Camera-type eye (tissue), 1 donor: ENCODE data around the gene SP6. TPM values are rescaled to one million over a fixed set of nuclear protein-coding genes. Genes with fewer than 3 reads are reported as not detected.

ENCODE experiments used
- total RNA-seq: library from RNA; depleted of rRNA; stranded (reverse); fragments of >200 nt; gene quantifications from one replicate; pipeline ENCODE4 v1.2.3, GENCODE V29; 2014

Gene SP6
- 0.38 TPM for total RNA-seq

DNA sequence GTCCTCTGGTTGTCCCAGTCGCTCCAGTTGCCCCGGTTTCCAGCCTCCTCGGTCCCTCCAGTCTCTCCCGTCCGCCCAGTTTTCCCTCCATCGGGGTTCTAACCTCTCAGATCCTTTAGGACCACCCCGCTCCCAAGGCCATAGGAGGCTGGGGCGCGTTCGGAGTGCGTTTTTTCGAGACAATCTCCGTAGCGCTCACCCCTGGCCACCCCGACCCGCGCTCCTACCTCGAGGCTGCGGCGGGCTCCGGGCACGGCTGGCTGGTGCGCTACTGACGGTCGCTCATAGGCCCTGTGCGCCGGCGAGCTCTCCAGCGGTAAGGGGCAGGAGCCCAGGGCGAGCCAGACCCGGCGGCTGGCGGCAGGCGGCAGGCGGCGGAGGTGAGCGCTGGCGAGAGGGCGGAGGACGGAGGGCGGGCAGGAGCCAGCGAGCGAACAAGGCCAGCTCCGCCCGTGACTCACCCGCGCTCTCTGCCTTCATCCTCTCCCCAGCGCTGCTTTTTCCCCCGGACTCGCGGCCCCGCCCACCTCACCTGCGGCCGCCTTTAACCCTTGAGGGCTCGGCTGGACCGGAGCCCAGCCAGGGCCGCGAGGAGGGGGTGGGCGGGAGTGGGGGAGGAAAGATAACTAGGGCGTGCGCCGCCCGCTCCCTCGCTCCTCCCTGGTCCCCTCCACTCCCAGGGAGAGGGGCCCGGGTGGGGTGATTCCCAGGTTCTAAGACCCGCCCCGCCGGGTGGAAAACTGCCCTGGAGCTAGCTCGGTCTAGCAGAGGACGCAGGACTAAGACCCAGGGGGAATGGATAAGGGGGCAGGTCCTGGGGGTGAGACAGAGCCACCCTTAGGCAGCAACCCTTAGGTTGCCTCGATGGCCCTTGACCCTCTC is at the start of gene SP6:
Gene SP6 (minus strand): TSS at position 472 of the 882 bp plus-strand sequence. CDS start 2,734 bp downstream, outside the sequence.

GRCh38 chr17:47895856-47896671 is 45.1 kb upstream of the SP6 start, which contains the start of gene SP2:
TSS of gene SP2 (plus strand) at chr17:47896236. CDS start at chr17:47896287, 51 bp downstream.

DNA sequence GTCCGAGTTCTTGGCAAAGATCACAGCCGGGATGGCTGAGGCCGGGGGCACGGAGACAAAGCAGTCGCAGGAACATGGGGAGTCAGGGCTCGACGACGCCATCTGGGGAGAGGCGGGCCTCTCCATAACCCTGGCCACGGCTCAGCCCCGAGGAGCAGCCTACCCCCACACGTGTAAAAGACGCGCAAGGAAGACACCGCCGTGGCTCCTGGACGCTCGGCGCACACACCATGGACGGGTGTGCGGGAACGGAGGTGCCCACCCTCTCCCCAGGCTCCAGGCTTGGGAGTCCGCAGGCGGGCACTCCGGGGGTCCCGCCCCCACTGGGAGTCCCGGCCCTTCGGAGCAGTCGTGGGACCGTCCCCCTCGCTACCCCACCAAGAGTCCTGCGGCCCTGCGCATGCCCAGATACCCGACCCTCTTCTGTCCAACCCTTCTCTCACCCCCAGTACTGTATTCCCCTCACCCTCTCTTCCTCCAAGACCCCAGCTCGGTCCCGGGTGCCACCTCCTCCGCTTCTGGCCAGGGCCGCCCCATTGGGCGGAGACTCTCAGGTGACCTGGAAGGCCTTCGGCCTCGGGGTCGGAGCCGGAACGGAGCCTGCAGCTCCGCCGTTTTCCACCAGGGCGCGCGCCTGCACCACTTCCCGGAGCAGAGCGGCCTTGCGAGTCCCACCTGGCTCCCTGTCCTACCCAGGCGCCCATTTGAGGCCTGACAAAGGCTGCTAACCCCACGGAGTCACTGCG is 10.0 kb downstream of the SP6 start, which contains the start of gene SCRN2:
Gene SCRN2 (minus strand): TSS at position 532 of the 746 bp plus-strand sequence. CDS start 430 bp downstream, at position 102.

DNA sequence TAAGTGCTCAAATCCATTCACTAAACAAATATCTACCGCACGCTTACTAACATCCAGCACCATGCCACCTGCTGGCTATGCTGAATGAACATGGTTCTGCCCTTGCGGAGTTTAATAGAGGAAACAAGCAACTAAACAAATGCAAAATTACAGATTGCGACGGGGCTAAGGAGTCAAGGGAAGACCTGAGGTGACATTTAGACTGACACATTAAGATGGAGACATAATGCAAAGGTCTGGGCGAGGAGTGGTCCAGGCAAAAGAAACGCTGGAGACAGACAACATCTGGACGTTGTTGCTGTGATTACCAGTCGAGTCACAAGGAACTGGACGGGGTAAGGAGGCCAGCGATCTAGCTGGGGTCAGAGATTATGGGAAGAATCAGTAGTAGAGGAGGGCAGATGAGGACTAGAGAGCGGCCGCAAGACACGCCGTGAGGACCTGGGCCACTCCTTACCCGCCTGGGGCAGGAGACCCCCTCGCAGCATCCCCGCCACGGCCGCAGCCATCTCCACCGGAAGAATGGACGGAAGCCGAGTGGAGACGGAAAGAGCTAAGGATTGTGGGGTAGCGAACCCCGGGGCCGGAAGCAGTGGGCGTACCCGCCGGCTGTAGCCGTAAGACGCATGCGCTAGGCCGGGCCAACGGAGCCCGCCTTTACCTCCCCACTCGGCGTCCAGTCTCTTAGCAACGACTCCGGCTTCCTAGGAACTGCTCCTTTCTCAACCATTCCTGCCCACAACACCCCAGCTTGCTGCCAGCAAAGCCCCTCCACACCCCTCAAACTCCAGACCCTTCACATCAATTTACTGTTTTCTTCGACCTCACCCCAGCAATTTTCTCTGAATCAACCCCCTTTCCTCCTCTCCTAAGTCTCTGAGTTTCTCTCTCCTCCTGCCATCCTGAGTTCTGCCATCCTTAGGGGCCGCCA is 19.7 kb downstream of the SP6 start, which contains the start of the genes LRRC46 and MRPL10:
Gene LRRC46 (plus strand): TSS at position 668 of the 931 bp plus-strand sequence. CDS start 320 bp downstream, outside the sequence.
Gene MRPL10 (minus strand): TSS at position 539 of the 931 bp plus-strand sequence. CDS start 30 bp downstream, at position 509.

GRCh38 chr17:47821424-47822391 is 29.3 kb downstream of the SP6 start, which contains the start of gene OSBPL7:
TSS of gene OSBPL7 (minus strand) at chr17:47821794. CDS start at chr17:47820278, 1,516 bp downstream.

Other genes with a start within 250 kb of the SP6 start
- 248 TPM for gene KPNB1, start 201.2 kb downstream of the SP6 start, total RNA-seq
- gene TBKBP1, start 157.0 kb downstream of the SP6 start, total RNA-seq = 21.1 TPM
- gene TBX21, start 117.9 kb downstream of the SP6 start, total RNA-seq = 1.5 TPM
- 13.7 TPM for gene OSBPL7, start 29.4 kb downstream of the SP6 start, total RNA-seq
- gene MRPL10, start 19.6 kb downstream of the SP6 start, total RNA-seq = 15.6 TPM
- gene LRRC46, start 19.5 kb downstream of the SP6 start, total RNA-seq = 0.16 TPM
- 39.0 TPM for gene SCRN2, start 9.9 kb downstream of the SP6 start, total RNA-seq
- gene SP2, start 45.1 kb upstream of the SP6 start, total RNA-seq = 5.6 TPM
- 14.2 TPM for gene PNPO, start 90.4 kb upstream of the SP6 start, total RNA-seq
- gene PRR15L, start 106.7 kb upstream of the SP6 start, total RNA-seq = 0.93 TPM
- 158 TPM for gene CDK5RAP3, start 120.0 kb upstream of the SP6 start, total RNA-seq
- 36.9 TPM for gene COPZ2, start 186.6 kb upstream of the SP6 start, total RNA-seq
- 140 TPM for gene NFE2L1, start 197.2 kb upstream of the SP6 start, total RNA-seq